Measurements from ENCODE around the gene PDE6C. TPM values are rescaled to one million over a fixed set of nuclear protein-coding genes. Genes with fewer than 3 reads are reported as not detected.

PDE6C gene
- total RNA-seq, 1 experiment from 2014 or later = not detected

- Histone ChIP-seq H4K5ac (ENCODE audit: insufficient read length, low read depth, low read length) (no peak overlapping the region), H3K4me2 (ENCODE audit: insufficient read depth, insufficient read length, low read length) (no peak overlapping the region), H3K9me3 (ENCODE audit: control insufficient read depth, low read depth, low read length) (no peaks in the 10 kb centered on the region), H2AK5ac (ENCODE audit: insufficient read length, low read length) (no peak overlapping the region), H3K79me2 (ENCODE audit: insufficient read depth, low read length) (no peaks in the 10 kb centered on the region), H3K9ac (ENCODE audit: extremely low read depth, insufficient read length, low read length) (no peak overlapping the region), H4K91ac (ENCODE audit: insufficient read length, low read depth, low read length) (no peak overlapping the region), H2BK5ac (ENCODE audit: insufficient read length, low read length) (no peak overlapping the region), H4K8ac (replicated peaks; ENCODE audit: insufficient read length, low read depth, low read length) (no peak overlapping the region), H3K4me1 (ENCODE audit: insufficient read depth, low read length) (peaks cover 3% of the 10 kb centered on the region; the same call in 1 of the 2 replicates), H3K27me3 (ENCODE audit: insufficient read depth, low read length) (no peaks in the 10 kb centered on the region), H3K79me1 (ENCODE audit: insufficient read depth, low read depth, low read length, poor library complexity, severe bottlenecking) (no peaks in the 10 kb centered on the region), H4K20me1 (ENCODE audit: control insufficient read depth, insufficient read depth, insufficient read length) (no peaks in the 10 kb centered on the region), H2BK15ac (ENCODE audit: low read depth, low read length) (no peak overlapping the region), H3K23ac (ENCODE audit: insufficient read length, low read depth, low read length) (no peak overlapping the region), H3K14ac (ENCODE audit: insufficient read depth, low read length) (no peak overlapping the region), H3K23me2 (ENCODE audit: insufficient read length, low read depth, low read length, poor library complexity, severe bottlenecking) (no peaks in the 10 kb centered on the region), H3K56ac (ENCODE audit: insufficient read length, low read depth, low read length) (no peak overlapping the region), H2BK120ac (ENCODE audit: low read depth, low read length, poor library complexity, severe bottlenecking) (no peak overlapping the region), H2BK20ac (ENCODE audit: low read depth, low read length, poor library complexity, severe bottlenecking) (no peak overlapping the region), H3K18ac (ENCODE audit: insufficient read length, low read depth, low read length) (no peak overlapping the region), H2BK12ac (ENCODE audit: insufficient read length, low read depth, low read length) (no peak overlapping the region), H3T11ph (ENCODE audit: low read length) (no peak overlapping the region), H3K27ac (ENCODE audit: insufficient read length, low read depth, low read length) (no peak overlapping the region), H3K4ac (ENCODE audit: low read depth, low read length) (no peak overlapping the region), H2AFZ (ENCODE audit: low read length) (no peak overlapping the region)
- no peak for DNase-seq
- H3K27me3 Mint-ChIP-seq (ENCODE audit: low read depth) = no peaks in the 10 kb centered on the region
- no peaks in the 10 kb centered on the region; a peak in 1 of 5 replicates for H3K9me3 Mint-ChIP-seq
- H3K4me3 Mint-ChIP-seq = no peak overlapping the region
- no peak for TF ChIP-seq CTCF (conservative IDR thresholded peaks at IDR 0.05)
- H3K27ac Mint-ChIP-seq = no peak overlapping the region
- WGBS (ENCODE audit: extremely low coverage, insufficient read length, low lambda C conversion rate) = no CpG with 5 or more reads among the region's 5 CpGs
- peaks cover 19 to 20% of the 10 kb centered on the region in 2 experiments for H3K4me1 Mint-ChIP-seq
- no peaks in the 10 kb centered on the region for H3K36me3 Mint-ChIP-seq (ENCODE audit: insufficient read depth in 1 of 3, low read depth in 3 of 3)
Measured at GRCh38 chr10:93715345-93715744, 103.0 kb downstream of the PDE6C start.

Other genes with a start within 250 kb of the PDE6C start
- 2.7 and 2.8 TPM in 2 replicates for gene MYOF, start 130.2 kb upstream of the PDE6C start, total RNA-seq (2021)
- 16.1 and 17.8 TPM in 2 replicates for gene CEP55, start 115.9 kb upstream of the PDE6C start, total RNA-seq (2021)
- gene FFAR4, start 45.9 kb upstream of the PDE6C start, total RNA-seq (2021) = not detected in 2 replicates
- gene RBP4, start 11.3 kb upstream of the PDE6C start, total RNA-seq (2021) = not detected in 2 replicates
- 11.7 and 12.4 TPM in 2 replicates for gene FRA10AC1, start 90.1 kb downstream of the PDE6C start, total RNA-seq (2021)
- 1.1 and 1.2 TPM in 2 replicates for gene LGI1, start 145.4 kb downstream of the PDE6C start, total RNA-seq (2021)

All from H9 (cell line).